ENCODE data around the gene AHCTF1.

DNA sequence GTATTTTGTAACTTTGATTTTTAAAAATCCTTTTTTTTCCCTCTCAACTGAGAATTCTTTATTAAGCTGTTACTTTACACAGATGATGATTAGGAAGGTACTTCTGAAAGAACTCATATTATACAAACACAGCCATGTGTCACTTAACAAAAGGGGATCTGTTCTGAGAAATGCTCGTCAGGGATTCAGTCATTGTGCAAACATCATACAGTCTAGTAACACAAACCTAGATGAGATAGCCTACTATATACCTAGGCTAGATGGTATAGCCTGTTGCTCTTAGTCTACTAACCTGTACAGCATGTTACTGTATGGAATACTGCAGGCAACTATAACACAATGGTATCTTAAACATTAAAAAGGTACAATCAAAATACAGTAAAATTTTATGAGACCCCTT is 24.9 kb downstream of the AHCTF1 start:
- TF ChIP-seq POLR2A (IDR thresholded peaks at IDR 0.05) (no peak), POLR2AphosphoS5 (IDR thresholded peaks at IDR 0.05) (no peak)
- TF ChIP-seq, protein P1, sequence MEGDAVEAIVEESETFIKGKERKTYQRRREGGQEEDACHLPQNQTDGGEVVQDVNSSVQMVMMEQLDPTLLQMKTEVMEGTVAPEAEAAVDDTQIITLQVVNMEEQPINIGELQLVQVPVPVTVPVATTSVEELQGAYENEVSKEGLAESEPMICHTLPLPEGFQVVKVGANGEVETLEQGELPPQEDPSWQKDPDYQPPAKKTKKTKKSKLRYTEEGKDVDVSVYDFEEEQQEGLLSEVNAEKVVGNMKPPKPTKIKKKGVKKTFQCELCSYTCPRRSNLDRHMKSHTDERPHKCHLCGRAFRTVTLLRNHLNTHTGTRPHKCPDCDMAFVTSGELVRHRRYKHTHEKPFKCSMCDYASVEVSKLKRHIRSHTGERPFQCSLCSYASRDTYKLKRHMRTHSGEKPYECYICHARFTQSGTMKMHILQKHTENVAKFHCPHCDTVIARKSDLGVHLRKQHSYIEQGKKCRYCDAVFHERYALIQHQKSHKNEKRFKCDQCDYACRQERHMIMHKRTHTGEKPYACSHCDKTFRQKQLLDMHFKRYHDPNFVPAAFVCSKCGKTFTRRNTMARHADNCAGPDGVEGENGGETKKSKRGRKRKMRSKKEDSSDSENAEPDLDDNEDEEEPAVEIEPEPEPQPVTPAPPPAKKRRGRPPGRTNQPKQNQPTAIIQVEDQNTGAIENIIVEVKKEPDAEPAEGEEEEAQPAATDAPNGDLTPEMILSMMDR (IDR thresholded peaks at IDR 0.05), result no peak
